GM12891 (cell line): ENCODE data around the gene RPH3AL.

Experiments used
- DNase-seq: peaks from one replicate; pipeline ENCODE4 v3.0.0; 2011; ENCODE audit warnings: low spot score; ENCODE audit not compliant: insufficient read length
- FAIRE-seq: peaks from 2 replicates; lab custom pipeline; 2011; peaks lifted over from hg19 to GRCh38; lab: Jason Lieb, UNC
- PAX5 ChIP-seq: IDR thresholded peaks from 2 replicates; pipeline ENCODE4 v1.6.1; 2011; ENCODE audit warnings: low read length, moderate library complexity, mild to moderate bottlenecking; ENCODE audit not compliant: insufficient read depth, severe bottlenecking
- POLR2A ChIP-seq: IDR thresholded peaks from 2 replicates; pipeline ENCODE4 v1.6.1; 2011; ENCODE audit warnings: low read depth, low read length, control low read depth
- POLR2AphosphoS5 ChIP-seq: IDR thresholded peaks from 2 replicates; pipeline ENCODE4 v1.6.1; 2011; ENCODE audit warnings: low read depth, low read length, control low read depth
- POU2F2 ChIP-seq: IDR thresholded peaks from 2 replicates; pipeline ENCODE4 v1.6.1; 2011; ENCODE audit warnings: low read depth, mild to moderate bottlenecking, control low read depth, low read length, moderate library complexity
- SPI1 ChIP-seq: IDR thresholded peaks from 2 replicates; pipeline ENCODE4 v1.6.1; 2011; ENCODE audit warnings: low read depth, low read length, control low read depth
- TAF1 ChIP-seq: IDR thresholded peaks from 2 replicates; pipeline ENCODE4 v1.6.1; 2011; ENCODE audit warnings: low read depth, low read length, control low read depth

The RPH3AL gene

DNA sequence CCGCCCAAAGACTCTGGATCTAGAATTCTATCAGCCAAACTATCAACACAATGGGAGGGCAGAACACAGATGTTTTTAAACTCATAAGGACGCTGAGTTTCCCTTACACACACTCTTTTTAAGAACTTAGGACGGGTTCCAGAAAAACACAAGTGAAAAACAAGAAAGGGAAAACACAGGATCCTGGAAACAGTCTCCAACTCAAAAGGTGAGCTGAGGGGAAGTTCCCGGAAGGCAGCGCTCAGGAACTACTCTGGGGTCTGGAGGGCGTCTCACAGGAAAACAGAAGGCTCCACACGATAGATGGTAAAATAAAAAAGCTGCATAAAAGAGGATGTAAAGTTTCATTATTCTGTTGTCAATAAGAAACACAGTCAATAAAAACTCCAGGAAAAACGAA is 91.0 kb downstream of the RPH3AL start:
- DNase-seq (no peak), FAIRE-seq (no peak)
- TF ChIP-seq POLR2AphosphoS5, result no peak
- no peak for TF ChIP-seq POU2F2
- TF ChIP-seq PAX5, result no peak

DNA sequence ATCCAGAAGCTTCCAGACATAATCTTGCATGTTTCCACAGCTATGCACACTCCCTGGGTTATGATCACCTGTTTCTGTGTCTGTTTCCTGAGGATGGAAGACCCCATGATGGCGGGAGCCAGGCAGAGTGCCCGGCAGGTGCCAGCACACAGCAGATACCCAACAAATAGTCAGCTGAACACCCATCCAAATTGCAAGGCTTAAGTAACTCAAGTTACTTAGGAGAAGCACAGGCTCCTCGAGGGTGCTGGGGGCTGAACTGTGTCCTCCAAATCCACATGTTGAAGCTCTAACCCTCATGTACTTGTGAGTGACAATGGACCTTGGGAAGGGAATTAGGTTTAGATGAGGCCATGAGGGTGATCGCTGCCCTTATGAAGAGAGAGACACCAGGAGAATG is 91.7 kb downstream of the RPH3AL start:
- FAIRE-seq (no peak), DNase-seq (no peak)
- TF ChIP-seq SPI1 (no peak), TAF1 (no peak), POLR2AphosphoS5 (no peak), PAX5 (no peak), POU2F2 (no peak), POLR2A (no peak)

DNA sequence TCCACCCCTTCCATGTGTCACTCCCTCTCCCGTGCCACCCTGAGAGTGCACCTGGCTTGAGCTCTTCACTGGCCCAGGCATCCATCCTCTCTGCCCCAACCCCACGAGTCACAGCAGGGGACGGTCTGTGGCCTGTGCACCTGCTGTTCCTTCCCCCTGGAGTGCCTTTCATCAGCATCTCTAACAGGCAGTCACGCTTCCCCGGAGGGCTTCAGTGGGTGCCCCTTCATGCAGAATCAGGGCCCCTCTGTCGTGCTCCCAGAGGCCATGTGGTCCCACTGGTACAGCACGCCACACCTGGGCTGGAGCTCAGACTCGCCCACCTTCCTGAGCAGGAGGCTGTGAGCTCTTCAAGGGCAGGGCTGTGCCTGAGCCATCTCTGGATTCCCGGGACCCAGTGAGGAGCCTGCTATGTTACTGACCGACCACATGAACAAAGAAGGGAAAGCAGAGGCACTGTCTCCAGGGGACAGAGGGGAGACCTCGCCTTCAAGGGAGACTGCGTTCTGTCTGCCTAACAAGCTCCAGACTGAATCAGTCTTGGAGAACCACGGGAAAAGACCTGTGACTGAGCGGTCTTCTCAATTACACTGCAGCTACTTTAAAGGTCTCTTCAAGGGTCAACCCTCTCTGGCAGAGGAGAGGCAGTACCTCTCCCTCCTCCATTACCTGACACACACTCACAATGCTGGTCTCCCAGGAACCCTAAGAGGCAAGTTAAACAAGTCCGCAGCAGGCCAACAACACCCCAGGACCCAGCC is 92.4 kb downstream of the RPH3AL start:
- TF ChIP-seq SPI1 (no peak), POLR2AphosphoS5 (no peak), POU2F2 (no peak), PAX5 (no peak), TAF1 (no peak), POLR2A (no peak)
- DNase-seq, result no peak
- FAIRE-seq, result no peak

DNA sequence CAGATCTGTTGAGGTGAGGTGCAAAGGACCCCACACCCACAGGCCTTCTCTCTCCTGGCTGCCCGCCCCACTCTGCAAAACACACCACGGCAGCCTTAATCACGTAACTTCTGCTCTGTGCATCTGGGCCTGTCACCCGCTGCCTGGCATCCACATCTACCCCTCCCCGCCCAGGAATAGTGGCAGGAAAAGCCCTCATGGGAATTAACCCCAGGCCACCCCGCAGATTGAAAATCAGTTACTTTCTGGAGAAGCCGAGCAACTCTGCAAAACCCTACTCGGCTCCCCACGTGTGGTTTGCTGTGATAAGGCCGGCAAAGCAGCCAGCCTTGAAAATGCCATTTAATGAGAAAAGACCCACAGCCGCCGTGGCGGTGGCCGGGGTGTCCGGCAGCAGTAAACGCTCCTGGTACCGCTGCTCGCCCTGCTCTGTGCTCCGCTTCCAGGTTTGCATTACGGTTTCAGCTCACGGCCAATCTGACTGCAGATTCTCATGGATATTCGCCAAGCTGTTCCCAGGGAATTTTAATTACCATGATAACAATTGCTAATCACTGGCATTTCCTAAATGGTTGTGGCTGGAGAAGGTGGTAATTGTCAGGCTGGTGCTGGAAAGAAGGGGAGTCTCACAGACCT is 93.1 kb downstream of the RPH3AL start:
- FAIRE-seq, result no peak
- no peak for TF ChIP-seq SPI1
- TF ChIP-seq TAF1, result no peak
- TF ChIP-seq POLR2A, result no peak
- no peak for TF ChIP-seq POLR2AphosphoS5
- no peak for TF ChIP-seq POU2F2
- no peak for TF ChIP-seq PAX5
- DNase-seq, result no peak

DNA sequence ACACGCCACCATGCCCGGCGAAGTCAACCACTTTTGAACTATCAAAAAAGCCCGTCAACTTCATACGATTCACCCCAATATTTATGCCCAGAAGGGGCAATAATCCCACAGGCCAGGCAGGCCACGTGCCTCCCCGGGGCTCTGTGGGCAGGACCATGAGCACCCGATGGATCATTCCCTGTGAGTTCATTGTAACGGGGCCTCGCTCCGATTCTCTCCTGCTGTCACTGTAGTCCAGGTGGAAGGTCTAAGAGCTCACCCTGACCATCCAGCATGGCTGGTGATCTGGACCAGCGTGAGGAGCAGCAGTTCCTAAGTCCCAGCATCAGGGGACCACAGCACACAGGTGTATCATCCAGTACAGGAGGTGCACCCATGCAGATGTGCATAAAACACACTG is 93.7 kb downstream of the RPH3AL start:
- FAIRE-seq (no peak), DNase-seq (no peak)
- TF ChIP-seq SPI1 (no peak), PAX5 (no peak), POLR2A (no peak), POU2F2 (no peak), POLR2AphosphoS5 (no peak), TAF1 (no peak)

DNA sequence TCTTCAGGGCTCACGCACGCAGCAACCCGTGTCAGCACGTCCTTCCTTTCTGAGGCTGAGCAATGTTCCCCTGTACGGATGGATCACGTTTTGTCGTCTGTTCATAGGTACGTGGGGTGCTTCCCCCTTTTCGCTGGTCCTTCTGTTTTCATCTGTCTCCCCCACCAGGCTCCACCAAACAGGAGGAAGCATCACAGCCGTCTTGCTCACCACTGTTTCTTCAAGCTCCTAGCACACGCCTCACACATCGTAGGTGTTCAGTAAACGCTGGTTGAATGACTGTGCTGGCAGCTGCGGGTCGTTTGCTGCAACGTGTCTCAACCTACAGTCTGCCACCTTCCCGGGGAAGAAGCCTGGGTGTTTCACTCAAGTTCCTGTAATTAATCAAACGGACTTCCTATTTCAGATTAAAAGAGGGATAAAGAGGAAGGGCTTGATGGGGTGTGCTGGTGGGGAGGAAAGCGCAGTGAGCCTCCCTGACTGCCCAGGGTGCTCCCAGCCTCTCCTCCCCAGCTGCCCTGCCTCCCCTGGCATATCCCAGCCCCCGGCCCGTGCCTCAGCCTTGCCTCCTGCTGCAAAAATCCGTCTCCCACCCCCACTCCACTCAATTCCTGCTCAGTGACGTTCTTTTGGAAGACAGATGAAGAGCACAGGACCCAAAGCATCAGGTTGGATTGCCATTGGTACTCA is 94.4 kb downstream of the RPH3AL start:
- DNase-seq (no peak), FAIRE-seq (no peak)
- TF ChIP-seq SPI1, result no peak

DNA sequence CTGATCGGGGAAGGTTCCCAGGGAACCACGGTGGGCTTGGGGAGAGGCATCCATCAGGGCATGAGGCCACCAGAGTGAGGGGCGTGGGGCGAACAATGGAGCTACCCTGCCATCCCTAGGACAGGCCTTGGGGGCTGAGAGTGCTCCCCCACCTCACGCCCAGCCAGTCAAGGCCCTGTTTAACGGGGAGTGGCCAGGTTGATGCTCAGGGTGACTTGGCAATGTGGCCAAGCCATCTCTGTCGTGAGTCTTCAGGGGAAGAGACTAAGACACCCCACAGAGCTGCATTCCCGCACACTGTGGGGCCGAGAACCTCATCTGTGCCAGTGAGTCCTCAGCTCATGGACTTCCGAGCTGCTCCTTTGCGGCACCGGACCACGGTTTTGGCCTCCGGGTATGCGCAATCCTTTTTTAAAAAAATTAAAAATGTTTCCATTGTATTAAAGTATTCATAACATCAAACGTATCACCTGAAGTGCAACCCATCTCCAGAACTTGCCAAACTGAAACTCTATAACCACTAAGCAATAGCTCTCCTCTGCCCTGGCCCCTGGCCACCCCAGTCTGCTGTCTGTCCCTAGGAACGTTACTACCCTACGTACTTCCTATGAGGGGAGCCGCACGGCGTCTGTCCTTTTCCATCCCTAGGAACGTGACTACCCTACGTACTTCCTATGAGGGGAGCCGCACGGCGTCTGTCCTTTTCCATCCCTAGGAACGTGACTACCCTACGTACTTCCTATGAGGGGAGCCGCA is 99.3 kb downstream of the RPH3AL start:
- no peak for TF ChIP-seq POU2F2
- TF ChIP-seq POLR2AphosphoS5, result no peak
- TF ChIP-seq PAX5, result no peak
- no peak for TF ChIP-seq TAF1
- no peak for TF ChIP-seq SPI1
- TF ChIP-seq POLR2A, result no peak
- FAIRE-seq (no peak), DNase-seq (no peak)

DNA sequence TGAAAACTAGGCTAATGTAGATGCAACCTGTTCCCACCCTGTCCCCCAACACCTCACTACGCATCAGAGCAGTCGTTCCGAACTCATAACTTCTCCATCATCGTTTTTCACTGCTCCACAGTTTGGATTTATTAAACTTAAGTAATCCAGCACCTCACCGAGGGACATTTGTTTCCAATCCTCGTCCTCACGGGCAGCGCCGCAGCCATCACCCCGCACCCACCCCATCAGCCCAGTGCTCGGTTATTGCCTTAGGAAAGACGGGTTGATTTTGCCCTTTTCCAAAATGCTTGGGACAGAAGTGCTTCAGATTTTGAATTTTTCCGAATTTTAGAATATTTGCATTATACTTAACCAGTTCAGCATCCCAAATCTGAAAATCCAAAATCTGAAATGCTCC is 100.2 kb downstream of the RPH3AL start:
- no peak for DNase-seq
- no peak for TF ChIP-seq POLR2AphosphoS5
- no peak for TF ChIP-seq POLR2A
- TF ChIP-seq SPI1, result no peak
- TF ChIP-seq POU2F2, result no peak
- TF ChIP-seq PAX5, result no peak
- TF ChIP-seq TAF1, result no peak
- no peak for FAIRE-seq

DNA sequence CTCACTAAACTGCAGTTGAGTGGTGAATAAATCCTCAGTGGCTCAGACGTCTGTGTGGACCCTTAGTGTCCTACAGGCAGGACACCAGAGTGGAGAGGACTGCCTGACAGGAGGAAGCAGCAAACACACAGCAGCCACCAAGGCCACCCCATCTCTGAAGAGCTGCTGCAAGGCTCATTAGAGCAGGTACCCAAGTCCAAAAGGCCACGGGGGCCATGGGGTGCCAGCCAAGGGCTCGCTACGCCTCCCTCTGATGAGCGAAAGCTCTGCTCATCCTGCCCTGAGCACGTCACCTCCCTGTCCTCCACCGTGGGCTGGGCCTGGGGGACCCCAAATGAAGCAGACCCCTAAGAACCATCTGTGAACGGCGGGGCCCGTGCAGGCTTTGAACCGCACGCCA is 101.1 kb downstream of the RPH3AL start:
- no peak for TF ChIP-seq POLR2AphosphoS5
- TF ChIP-seq TAF1, result no peak
- no peak for TF ChIP-seq PAX5
- no peak for TF ChIP-seq POU2F2
- no peak for TF ChIP-seq POLR2A
- TF ChIP-seq SPI1, result no peak
- FAIRE-seq (no peak), DNase-seq (no peak)
